WTC11 (cell line): ENCODE measurements around the gene PIF1. TPM values are rescaled to one million over a fixed set of nuclear protein-coding genes. Genes with fewer than 3 reads are reported as not detected.
A peak's percentile ranks its signal among the peaks of the same experiment; 100 is the strongest.

Source experiments
- ATAC-seq: fragments of 200-7000 bp; cut with Tn5 transposase; 2 replicates; pipeline ENCODE4 v1.10.0; 2021; ENCODE audit warnings: mild to moderate bottlenecking, moderate library complexity
- CTCF ChIA-PET: fragments of 300-600 bp; sonication (Branson Sonifier 250); formaldehyde crosslinking; loops from one replicate; lab custom pipeline; 2021; ENCODE audit warnings: antibody characterized with exemption; lab: Charles Lee
- POLR2A ChIA-PET: fragments of 350-600 bp; sonication (Branson Sonifier 250); formaldehyde crosslinking; loops from one replicate; lab custom pipeline; 2021; ENCODE audit warnings: antibody characterized with exemption; lab: Charles Lee
- DNase-seq: peaks from one replicate; pipeline ENCODE4 v3.0.0; 2021; ENCODE audit warnings: low spot score
- H3K27ac Mint-ChIP-seq: 2 replicates; pipeline ENCODE4 v1.8.0; 2021; ENCODE audit warnings: mixed read lengths
- H3K27me3 Mint-ChIP-seq: 2 replicates; pipeline ENCODE4 v1.8.0; 2021; ENCODE audit warnings: low read depth, mild to moderate bottlenecking, moderate library complexity, mixed read lengths
- H3K36me3 Mint-ChIP-seq: 2 replicates; pipeline ENCODE4 v1.8.0; 2021; ENCODE audit warnings: mixed read lengths
- H3K4me1 Mint-ChIP-seq: 2 replicates; pipeline ENCODE4 v1.8.0; 2022; ENCODE audit warnings: mixed read lengths
- H3K4me3 Mint-ChIP-seq: 2 replicates; pipeline ENCODE4 v1.8.0; 2021; ENCODE audit warnings: mild to moderate bottlenecking, moderate library complexity, mixed read lengths
- H3K9me3 Mint-ChIP-seq: 2 replicates; pipeline ENCODE4 v1.8.0; 2021; ENCODE audit warnings: mixed read lengths
- ARID4B ChIP-seq: sonication (generic); formaldehyde crosslinking; IDR thresholded peaks from 2 replicates; pipeline ENCODE4 v1.8.0; 2023; ENCODE audit warnings: missing genetic modification reagents, mild to moderate bottlenecking, borderline replicate concordance
- ATF6 ChIP-seq: sonication (generic); formaldehyde crosslinking; IDR thresholded peaks from 2 replicates; pipeline ENCODE4 v1.8.1; 2023; ENCODE audit warnings: mild to moderate bottlenecking, missing genetic modification reagents
- CBFB ChIP-seq: sonication (generic); formaldehyde crosslinking; IDR thresholded peaks from 2 replicates; pipeline ENCODE4 v1.8.1; 2022; ENCODE audit warnings: mild to moderate bottlenecking, low read depth, missing genetic modification reagents
- CTCF ChIP-seq: fragments of 200-600 bp; IDR thresholded peaks from 2 replicates; pipeline ENCODE4 v1.8.0; 2022; ENCODE audit warnings: antibody characterized with exemption
- HMGXB4 ChIP-seq: sonication (generic); formaldehyde crosslinking; IDR thresholded peaks from 2 replicates; pipeline ENCODE4 v1.8.1; 2023; ENCODE audit warnings: mild to moderate bottlenecking, moderate library complexity, missing genetic modification reagents
- IRF2 ChIP-seq: sonication (generic); formaldehyde crosslinking; IDR thresholded peaks from 2 replicates; pipeline ENCODE4 v1.8.0; 2022; ENCODE audit warnings: low read depth, missing genetic modification reagents, borderline replicate concordance
- JUN ChIP-seq: sonication (generic); formaldehyde crosslinking; IDR thresholded peaks from 2 replicates; pipeline ENCODE4 v1.8.0; 2023; ENCODE audit warnings: mild to moderate bottlenecking, missing genetic modification reagents
- KAT7 ChIP-seq: sonication (generic); formaldehyde crosslinking; IDR thresholded peaks from 2 replicates; pipeline ENCODE4 v1.8.1; 2023; ENCODE audit warnings: missing genetic modification reagents, mild to moderate bottlenecking, borderline replicate concordance
- PRRX2 ChIP-seq: fragments of 250-450 bp; sonication (Bioruptor Pico); IDR thresholded peaks from 2 replicates; pipeline ENCODE4 v1.8.0; 2021; ENCODE audit warnings: mild to moderate bottlenecking
- TEAD4 ChIP-seq: sonication (generic); formaldehyde crosslinking; IDR thresholded peaks from 2 replicates; pipeline ENCODE4 v1.8.0; 2022; ENCODE audit warnings: mild to moderate bottlenecking, missing genetic modification reagents
- USF2 ChIP-seq: sonication (generic); formaldehyde crosslinking; IDR thresholded peaks from 2 replicates; pipeline ENCODE4 v1.8.1; 2023; ENCODE audit warnings: mild to moderate bottlenecking, missing genetic modification reagents, moderate library complexity
- ZNF281 ChIP-seq: sonication (generic); formaldehyde crosslinking; IDR thresholded peaks from 2 replicates; pipeline ENCODE4 v1.8.0; 2023; ENCODE audit warnings: mild to moderate bottlenecking, missing genetic modification reagents
- total RNA-seq: library from RNA; stranded (reverse); gene quantifications from 3 replicates; pipeline ENCODE4 v1.2.3, GENCODE V29; 2021

The PIF1 gene
- total RNA-seq, 1 experiment from 2014 or later: 249 TPM

- no peak for TF ChIP-seq ZNF281 (CRISPR knock-in tag)
- no peak for TF ChIP-seq IRF2 (CRISPR knock-in tag)
- no peak for TF ChIP-seq ATF6 (CRISPR knock-in tag)
- no peak for TF ChIP-seq JUN
- no peak for TF ChIP-seq KAT7 (CRISPR knock-in tag)
Observed at GRCh38 chr15:64845183-64845611, 19.8 kb upstream of the PIF1 start (continued).

GRCh38 chr15:64844576-64845145 is 19.2 kb upstream of the PIF1 start:
- H3K9me3 Mint-ChIP-seq: no peaks in the 10 kb centered on the region
- peaks cover 15% of the 10 kb centered on the region for H3K36me3 Mint-ChIP-seq
- ChIA-PET CTCF (interaction anchor here (0.7 to 1.2 kb wide), 2 partner anchors 94 to 117 kb away, joined by 3 to 4 read pairs; no protein-coding TSS in a partner anchor), POLR2A (interaction anchor here (0.7 kb wide), 1 partner anchor 91 kb away, joined by 4 read pairs; no protein-coding TSS in a partner anchor)
- TF ChIP-seq CBFB (no peak), PRRX2 (CRISPR knock-in tag) (no peak), HMGXB4 (no peak), CTCF (no peak), USF2 (CRISPR knock-in tag) (no peak), TEAD4 (no peak), ARID4B (CRISPR knock-in tag) (no peak)
- ATAC-seq (no peak), DNase-seq (no peak)
- peak overlapping the region; percentile 91 for H3K4me3 Mint-ChIP-seq
- H3K27me3 Mint-ChIP-seq: no peaks in the 10 kb centered on the region
- H3K27ac Mint-ChIP-seq: peak overlapping the region; percentile 63; the same call in 1 of the 2 replicates
- peaks cover 63% of the 10 kb centered on the region for H3K4me1 Mint-ChIP-seq
